ENCODE results near the gene OTUB2. TPM values are rescaled to one million over a fixed set of nuclear protein-coding genes. Genes with fewer than 3 reads are reported as not detected.

The OTUB2 gene
- polyA plus RNA-seq, 1 of the 3 experiments (the other 2 are of a cell fraction): 1.4 TPM

DNA sequence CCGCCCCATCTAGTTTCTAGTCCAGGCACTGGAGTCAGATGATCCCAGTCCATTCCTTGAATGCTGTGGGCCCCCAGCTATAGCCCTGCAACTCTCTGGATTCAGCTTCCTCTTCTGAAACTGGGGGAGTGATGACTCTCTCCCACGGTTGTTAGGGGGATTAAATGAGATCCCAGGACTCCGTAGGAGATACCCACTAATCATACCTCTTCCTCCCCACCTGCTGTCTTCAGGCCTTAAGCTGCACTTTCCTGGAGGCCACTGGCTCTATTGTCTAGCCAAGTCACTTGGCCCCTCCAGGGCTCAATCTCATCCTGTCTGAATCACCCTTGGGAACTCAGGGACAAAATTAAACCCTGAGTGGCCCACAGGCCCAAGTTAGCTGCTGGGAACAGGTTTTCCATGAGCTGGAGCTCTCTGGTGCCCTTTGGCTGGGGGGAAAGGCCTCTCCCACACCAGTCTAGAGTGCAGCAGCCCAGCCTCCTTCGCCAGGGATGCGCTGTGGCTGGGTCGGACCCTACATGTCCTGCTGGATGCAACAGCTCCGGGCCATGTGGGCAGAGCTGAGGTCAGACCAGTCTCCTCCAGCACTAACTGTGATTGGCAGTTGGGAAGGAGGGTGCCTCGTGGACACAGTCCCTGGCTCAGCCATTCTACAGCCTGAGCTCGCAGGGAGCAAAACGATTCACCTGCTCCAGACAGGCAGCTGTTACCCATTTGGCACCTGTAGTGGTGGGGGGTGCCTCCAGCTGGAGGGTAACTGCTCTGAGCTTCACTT is 43.7 kb upstream of the OTUB2 start:
- Histone ChIP-seq H3K27ac (ENCODE audit: low read depth in 2 of 2, low read length in 1 of 2) (no peak overlapping the region), H3K36me3 (replicated peaks in 1 of 2; ENCODE audit: control insufficient read depth in 1 of 2, insufficient read depth in 2 of 2, low read length in 1 of 2) (no peaks in the 10 kb centered on the region), H3K9me2 (no peaks in the 10 kb centered on the region), H3K4me2 (no peak overlapping the region), H3K9ac (no peak overlapping the region), H3K4me3 (ENCODE audit: low read depth in 2 of 2, low read length in 1 of 2) (no peak overlapping the region), H3K4me1 (ENCODE audit: control insufficient read depth in 1 of 2, insufficient read depth in 2 of 2, low read depth in 1 of 2, low read length in 1 of 2) (peaks cover 5 to 7% of the 10 kb centered on the region in 2 experiments; a peak in 2 of 4 replicates), H3K79me2 (ENCODE audit: insufficient read depth) (no peaks in the 10 kb centered on the region), H4K20me1 (ENCODE audit: insufficient read depth) (no peaks in the 10 kb centered on the region), H3K9me3 (no peaks in the 10 kb centered on the region), H2AFZ (ENCODE audit: low read depth) (no peak overlapping the region), H3F3A (replicated peaks; ENCODE audit: insufficient read depth) (no peaks in the 10 kb centered on the region), H3K27me3 (ENCODE audit: insufficient read depth) (no peaks in the 10 kb centered on the region)
- ChIA-PET POLR2A (no interaction called here), CTCF (interaction anchor here (1.0 to 6.5 kb wide), 8 partner anchors 10 to 154 kb away, joined by 3 to 38 read pairs (median 4); no protein-coding TSS in a partner anchor)
- 86% methylated on average over 8 of the region's 10 CpGs for WGBS (ENCODE audit: low lambda C conversion rate)
- TF ChIP-seq MXI1 (IDR thresholded peaks at IDR 0.05; ENCODE audit: low read depth, low read length) (no peak), JUND (IDR thresholded peaks at IDR 0.05) (no peak), MEF2A (IDR thresholded peaks at IDR 0.05; ENCODE audit: borderline replicate concordance, low read depth) (no peak), GATA2 (CRISPR knock-in tag; IDR thresholded peaks at IDR 0.05) (no peak), TCF12 (IDR thresholded peaks at IDR 0.05) (no peak), FOXM1 (IDR thresholded peaks at IDR 0.05; ENCODE audit: low read depth) (no peak), YY1 (IDR thresholded peaks at IDR 0.05; ENCODE audit: low read depth) (no peak), CTCF (IDR thresholded peaks at IDR 0.05) (no peak), EZH2phosphoT487 (IDR thresholded peaks at IDR 0.05; ENCODE audit: borderline replicate concordance, low read depth) (no peak), RCOR1 (IDR thresholded peaks at IDR 0.05; ENCODE audit: low read length) (no peak)
- TF ChIP-seq, protein P1, sequence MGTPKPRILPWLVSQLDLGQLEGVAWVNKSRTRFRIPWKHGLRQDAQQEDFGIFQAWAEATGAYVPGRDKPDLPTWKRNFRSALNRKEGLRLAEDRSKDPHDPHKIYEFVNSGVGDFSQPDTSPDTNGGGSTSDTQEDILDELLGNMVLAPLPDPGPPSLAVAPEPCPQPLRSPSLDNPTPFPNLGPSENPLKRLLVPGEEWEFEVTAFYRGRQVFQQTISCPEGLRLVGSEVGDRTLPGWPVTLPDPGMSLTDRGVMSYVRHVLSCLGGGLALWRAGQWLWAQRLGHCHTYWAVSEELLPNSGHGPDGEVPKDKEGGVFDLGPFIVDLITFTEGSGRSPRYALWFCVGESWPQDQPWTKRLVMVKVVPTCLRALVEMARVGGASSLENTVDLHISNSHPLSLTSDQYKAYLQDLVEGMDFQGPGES (IDR thresholded peaks at IDR 0.05; ENCODE audit: low read depth, low read length): no peak
- no peak for DNase-seq

GRCh38 chr14:93984070-93984469 is 42.1 kb upstream of the OTUB2 start:
- no peak overlapping the region for H3K4me3 ChIP-seq (ENCODE audit: low read depth in 2 of 2, low read length in 1 of 2)
- H3K9ac ChIP-seq: no peak overlapping the region
- no peaks in the 10 kb centered on the region for H3F3A ChIP-seq (replicated peaks; ENCODE audit: insufficient read depth)
- no peak overlapping the region for H2AFZ ChIP-seq (ENCODE audit: low read depth)
- H3K4me1 ChIP-seq (ENCODE audit: control insufficient read depth in 1 of 2, insufficient read depth in 2 of 2, low read depth in 1 of 2, low read length in 1 of 2): peaks cover 5 to 7% of the 10 kb centered on the region in 2 experiments; a peak in 2 of 4 replicates
- H3K79me2 ChIP-seq (ENCODE audit: insufficient read depth): no peaks in the 10 kb centered on the region
- no peak for DNase-seq
- no peak overlapping the region for H3K4me2 ChIP-seq
- H3K9me2 ChIP-seq: no peaks in the 10 kb centered on the region
- H3K27me3 ChIP-seq (ENCODE audit: insufficient read depth): no peaks in the 10 kb centered on the region
- no peaks in the 10 kb centered on the region for H3K36me3 ChIP-seq (replicated peaks in 1 of 2; ENCODE audit: control insufficient read depth in 1 of 2, insufficient read depth in 2 of 2, low read length in 1 of 2)
- no peak overlapping the region for H3K27ac ChIP-seq (ENCODE audit: low read depth in 2 of 2, low read length in 1 of 2)
- WGBS (ENCODE audit: low lambda C conversion rate): 86% methylated on average over 2 of the region's 3 CpGs
- no peaks in the 10 kb centered on the region for H3K9me3 ChIP-seq
- TF ChIP-seq GABPA (IDR thresholded peaks at IDR 0.05; ENCODE audit: low read depth) (no peak), ZBTB33 (IDR thresholded peaks at IDR 0.05; ENCODE audit: borderline replicate concordance, low read depth) (no peak), RFX5 (IDR thresholded peaks at IDR 0.05; ENCODE audit: low read length) (no peak), YY1 (IDR thresholded peaks at IDR 0.05; ENCODE audit: low read depth) (no peak)
- TF ChIP-seq, protein P2, sequence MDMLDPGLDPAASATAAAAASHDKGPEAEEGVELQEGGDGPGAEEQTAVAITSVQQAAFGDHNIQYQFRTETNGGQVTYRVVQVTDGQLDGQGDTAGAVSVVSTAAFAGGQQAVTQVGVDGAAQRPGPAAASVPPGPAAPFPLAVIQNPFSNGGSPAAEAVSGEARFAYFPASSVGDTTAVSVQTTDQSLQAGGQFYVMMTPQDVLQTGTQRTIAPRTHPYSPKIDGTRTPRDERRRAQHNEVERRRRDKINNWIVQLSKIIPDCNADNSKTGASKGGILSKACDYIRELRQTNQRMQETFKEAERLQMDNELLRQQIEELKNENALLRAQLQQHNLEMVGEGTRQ (IDR thresholded peaks at IDR 0.05; ENCODE audit: borderline replicate concordance, low read depth, low read length): no peak
- CTCF ChIA-PET: interaction anchor here (1.0 to 6.5 kb wide), 6 partner anchors 14 to 149 kb away, joined by 3 to 38 read pairs (median 6); partner anchors contain the start of gene CCDC197
- H4K20me1 ChIP-seq (ENCODE audit: insufficient read depth): no peaks in the 10 kb centered on the region
- POLR2A ChIA-PET: no interaction called here
